Activated B cell treated with CpG ODN at 0.5 μM for 24 hours (primary cell): ENCODE results near the gene IRF4. TPM values are rescaled to one million over a fixed set of nuclear protein-coding genes. Genes with fewer than 3 reads are reported as not detected.

Experiments
- ATAC-seq: fragments of 200-7000 bp; cut with Tn5 transposase; one replicate; pipeline ENCODE4 v1.10.0; 2021; ENCODE audit warnings: low read depth, mild to moderate bottlenecking, moderate library complexity
- CTCF ChIA-PET: fragments of 350-600 bp; sonication (Branson Sonifier 250); formaldehyde crosslinking; loops from one replicate; lab custom pipeline; 2021; ENCODE audit warnings: antibody characterized with exemption; lab: Charles Lee
- POLR2A ChIA-PET: fragments of 350-600 bp; sonication (Branson Sonifier 250); formaldehyde crosslinking; loops from one replicate; lab custom pipeline; 2021; ENCODE audit warnings: antibody characterized with exemption; lab: Charles Lee
- DNase-seq: peaks from one replicate; pipeline ENCODE4 v3.0.0; 2022
- H3K27ac Mint-ChIP-seq: one replicate; pipeline ENCODE4 v1.8.0; 2020; ENCODE audit warnings: mixed read lengths
- H3K27me3 Mint-ChIP-seq: one replicate; pipeline ENCODE4 v1.8.0; 2021; ENCODE audit warnings: mixed read lengths
- H3K36me3 Mint-ChIP-seq: one replicate; pipeline ENCODE4 v1.8.0; 2021; ENCODE audit warnings: low read depth, mixed read lengths
- H3K4me1 Mint-ChIP-seq: one replicate; pipeline ENCODE4 v1.8.0; 2021; ENCODE audit warnings: mixed read lengths
- H3K4me3 Mint-ChIP-seq: one replicate; pipeline ENCODE4 v1.8.0; 2020; ENCODE audit warnings: mild to moderate bottlenecking, mixed read lengths
- H3K9me3 Mint-ChIP-seq: one replicate; pipeline ENCODE4 v1.8.0; 2020; ENCODE audit warnings: mixed read lengths
- intact Hi-C: fragments of 100-400 bp; cut with micrococcal nuclease; formaldehyde crosslinking; loops from one replicate; pipeline ENCODE4 v1.15.1; 2024
- total RNA-seq: library from RNA; stranded (reverse); gene quantifications from 2 replicates; pipeline ENCODE4 v1.2.3, GENCODE V29; 2022
- TF ChIP-seq, protein P1 (sequence below): fragments of 200-600 bp; IDR thresholded peaks from one replicate; pipeline ENCODE4 v1.8.0; 2022; ENCODE audit warnings: antibody characterized with exemption, mild to moderate bottlenecking

The IRF4 gene
- total RNA-seq, 1 donor from 2014 or later: 417 TPM

GRCh38 chr6:454148-454991, 62.8 kb downstream of the IRF4 start:
- ChIA-PET CTCF (no interaction called here), POLR2A (no interaction called here)
- TF ChIP-seq, protein P1, sequence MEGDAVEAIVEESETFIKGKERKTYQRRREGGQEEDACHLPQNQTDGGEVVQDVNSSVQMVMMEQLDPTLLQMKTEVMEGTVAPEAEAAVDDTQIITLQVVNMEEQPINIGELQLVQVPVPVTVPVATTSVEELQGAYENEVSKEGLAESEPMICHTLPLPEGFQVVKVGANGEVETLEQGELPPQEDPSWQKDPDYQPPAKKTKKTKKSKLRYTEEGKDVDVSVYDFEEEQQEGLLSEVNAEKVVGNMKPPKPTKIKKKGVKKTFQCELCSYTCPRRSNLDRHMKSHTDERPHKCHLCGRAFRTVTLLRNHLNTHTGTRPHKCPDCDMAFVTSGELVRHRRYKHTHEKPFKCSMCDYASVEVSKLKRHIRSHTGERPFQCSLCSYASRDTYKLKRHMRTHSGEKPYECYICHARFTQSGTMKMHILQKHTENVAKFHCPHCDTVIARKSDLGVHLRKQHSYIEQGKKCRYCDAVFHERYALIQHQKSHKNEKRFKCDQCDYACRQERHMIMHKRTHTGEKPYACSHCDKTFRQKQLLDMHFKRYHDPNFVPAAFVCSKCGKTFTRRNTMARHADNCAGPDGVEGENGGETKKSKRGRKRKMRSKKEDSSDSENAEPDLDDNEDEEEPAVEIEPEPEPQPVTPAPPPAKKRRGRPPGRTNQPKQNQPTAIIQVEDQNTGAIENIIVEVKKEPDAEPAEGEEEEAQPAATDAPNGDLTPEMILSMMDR: no peak
- ATAC-seq (no peak), DNase-seq (no peak)
- Mint-ChIP-seq H3K27me3 (no peaks in the 10 kb centered on the region), H3K27ac (no peak overlapping the region), H3K9me3 (peaks cover 2% of the 10 kb centered on the region), H3K4me3 (no peak overlapping the region), H3K4me1 (no peaks in the 10 kb centered on the region), H3K36me3 (no peaks in the 10 kb centered on the region)
- intact Hi-C loops: no loop called here

GRCh38 chr6:455006-455585, 63.5 kb downstream of the IRF4 start:
- H3K27ac Mint-ChIP-seq: no peak overlapping the region
- intact Hi-C loops: no loop called here
- peaks cover 2% of the 10 kb centered on the region for H3K9me3 Mint-ChIP-seq
- ChIA-PET POLR2A (no interaction called here), CTCF (no interaction called here)
- H3K4me1 Mint-ChIP-seq: no peaks in the 10 kb centered on the region
- no peak overlapping the region for H3K4me3 Mint-ChIP-seq
- TF ChIP-seq, protein P1: no peak
- ATAC-seq (no peak), DNase-seq (no peak)
- H3K27me3 Mint-ChIP-seq: no peaks in the 10 kb centered on the region
- no peaks in the 10 kb centered on the region for H3K36me3 Mint-ChIP-seq

GRCh38 chr6:455835-456234, 64.3 kb downstream of the IRF4 start:
- POLR2A ChIA-PET: no interaction called here

DNA sequence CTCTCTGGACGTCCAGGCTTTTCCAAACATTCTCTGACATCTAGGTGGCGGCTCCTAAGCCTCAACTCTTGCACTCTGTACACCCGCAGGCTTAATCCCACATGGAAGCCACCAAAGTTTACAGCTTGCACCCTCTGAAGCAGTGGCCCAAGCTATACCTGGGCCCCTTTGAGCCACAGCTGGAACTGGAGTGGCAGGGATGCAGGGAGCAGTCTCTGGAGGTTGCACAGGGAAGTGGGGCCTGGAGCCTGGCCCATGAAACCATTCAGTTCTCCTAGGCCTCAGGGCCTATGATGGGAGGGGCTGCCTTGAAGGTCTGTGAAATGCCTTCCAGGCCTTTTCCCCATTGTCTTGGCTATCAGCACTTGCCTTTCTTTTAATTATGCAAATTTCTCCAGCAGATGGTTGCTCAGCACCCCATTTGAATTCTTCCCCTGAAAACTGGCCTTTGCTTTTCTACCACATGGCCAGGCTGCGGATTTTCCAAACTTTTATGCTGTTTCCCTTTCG, 64.9 kb downstream of the IRF4 start:
- Mint-ChIP-seq H3K9me3 (peaks cover 2% of the 10 kb centered on the region), H3K27ac (no peak overlapping the region), H3K4me3 (no peak overlapping the region), H3K4me1 (no peaks in the 10 kb centered on the region), H3K36me3 (no peaks in the 10 kb centered on the region), H3K27me3 (no peaks in the 10 kb centered on the region)
- no peak for ATAC-seq
- TF ChIP-seq, protein P1: no peak
- no peak for DNase-seq
- intact Hi-C loops: no loop called here
- ChIA-PET CTCF (no interaction called here), POLR2A (no interaction called here)

More at GRCh38 chr6:455835-456234, 64.3 kb downstream of the IRF4 start:
- no peak overlapping the region for H3K27ac Mint-ChIP-seq
- H3K4me3 Mint-ChIP-seq: no peak overlapping the region
- intact Hi-C loops: no loop called here
- ATAC-seq (no peak), DNase-seq (no peak)
- TF ChIP-seq, protein P1: no peak
- no peaks in the 10 kb centered on the region for H3K4me1 Mint-ChIP-seq
- H3K36me3 Mint-ChIP-seq: no peaks in the 10 kb centered on the region
- H3K27me3 Mint-ChIP-seq: no peaks in the 10 kb centered on the region
- peaks cover 2% of the 10 kb centered on the region for H3K9me3 Mint-ChIP-seq
- CTCF ChIA-PET: no interaction called here

GRCh38 chr6:456887-457286, 65.3 kb downstream of the IRF4 start:
- CTCF ChIA-PET: no interaction called here
- H3K4me1 Mint-ChIP-seq: no peaks in the 10 kb centered on the region
- H3K27ac Mint-ChIP-seq: no peak overlapping the region
- intact Hi-C loops: no loop called here
- POLR2A ChIA-PET: no interaction called here
- DNase-seq (no peak), ATAC-seq (no peak)
- TF ChIP-seq, protein P1: no peak
- H3K4me3 Mint-ChIP-seq: no peak overlapping the region
- H3K36me3 Mint-ChIP-seq: no peaks in the 10 kb centered on the region
- no peaks in the 10 kb centered on the region for H3K27me3 Mint-ChIP-seq
- peaks cover 2% of the 10 kb centered on the region for H3K9me3 Mint-ChIP-seq
